NOMO-1 treated with dmso at 0.1 percent for 144 hours (cell line): Measurements from ENCODE around the gene POLR2J.
"Not testable (repeated sequence)": the region's sequence is repeated elsewhere in the genome, so short reads cannot be mapped to it uniquely, and the experiment has no call there.

ENCODE experiments used
- DNase-seq: peaks from one replicate; lab custom pipeline; 2025; ENCODE audit not compliant: unreplicated experiment; lab: John Stamatoyannopoulos, UW

POLR2J gene

GRCh38 chr7:102478314-102479208, at the start of gene POLR2J:
POLR2J (minus strand) TSS chr7:102478922; CDS start chr7:102478860, 62 bp downstream.
- not testable (repeated sequence) for DNase-seq

DNA sequence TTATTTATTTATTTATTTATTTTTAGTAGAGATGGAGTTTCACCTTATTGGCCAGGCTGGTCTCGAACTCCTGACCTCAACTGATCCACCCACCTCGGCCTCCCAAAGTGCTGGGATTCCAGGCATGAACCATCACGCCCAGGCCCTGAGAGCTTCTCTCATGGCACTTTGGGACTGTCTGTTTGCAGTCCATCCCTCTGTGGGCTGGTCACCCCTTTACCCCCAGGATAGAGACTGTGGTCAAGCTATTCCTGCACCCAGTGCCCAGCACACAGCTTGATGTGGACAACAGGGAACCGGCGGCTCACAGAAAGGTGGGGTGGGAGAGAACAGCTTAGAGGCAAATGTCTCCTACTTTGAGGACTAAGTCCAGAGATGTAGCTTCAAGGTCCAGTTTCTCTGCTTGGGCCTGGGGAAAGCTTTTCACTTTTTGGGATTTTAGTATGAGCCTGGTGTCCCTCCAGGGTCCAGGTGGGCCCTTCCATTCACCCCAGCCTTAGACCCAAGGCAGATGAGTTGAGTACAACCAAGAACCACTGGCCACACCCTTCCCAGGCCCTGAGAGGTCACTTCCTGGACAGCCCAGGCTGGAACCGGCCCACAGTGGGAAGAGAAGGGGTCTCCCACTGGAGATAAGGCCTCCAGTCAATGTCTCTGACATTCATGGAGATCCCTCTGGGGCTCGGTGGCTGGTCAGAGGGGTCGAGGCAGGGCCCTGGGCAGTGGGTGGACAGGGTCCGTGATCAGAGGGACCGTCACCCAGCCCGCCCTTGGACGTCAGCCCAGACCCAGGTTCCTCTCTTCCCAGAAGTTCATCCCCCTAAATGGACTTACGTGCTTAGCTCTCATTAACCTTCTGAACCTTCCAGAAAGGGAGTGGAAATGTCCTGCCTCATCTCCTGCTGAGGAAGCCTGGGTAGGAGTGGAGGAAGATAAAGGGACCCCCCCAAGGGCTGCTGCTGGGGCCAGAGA, 49.4 kb upstream of the POLR2J start:
- not testable (repeated sequence) for DNase-seq

GRCh38 chr7:102527182-102527581, 48.5 kb upstream of the POLR2J start:
- DNase-seq: not testable (repeated sequence)

GRCh38 chr7:102524803-102525202, 46.1 kb upstream of the POLR2J start:
- not testable (repeated sequence) for DNase-seq

DNA sequence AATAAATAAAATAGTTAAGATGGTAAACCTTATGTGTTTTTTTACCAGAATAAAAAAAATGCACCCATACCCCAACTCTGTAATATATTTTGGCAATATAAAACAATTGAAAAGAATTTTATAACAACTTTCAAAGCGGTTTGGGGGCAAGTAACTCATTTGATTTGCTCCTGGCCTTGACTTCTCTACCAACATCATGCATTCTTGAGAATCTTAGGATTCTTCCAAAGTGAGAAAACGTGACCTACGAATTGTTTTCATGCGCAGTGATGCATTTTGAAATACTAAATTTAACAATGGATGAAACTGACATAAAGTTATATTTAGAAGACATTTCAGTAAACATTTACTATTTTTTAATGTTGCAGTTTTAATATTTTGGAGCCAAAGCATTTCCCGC, 42.1 kb upstream of the POLR2J start:
- not testable (repeated sequence) for DNase-seq

DNA sequence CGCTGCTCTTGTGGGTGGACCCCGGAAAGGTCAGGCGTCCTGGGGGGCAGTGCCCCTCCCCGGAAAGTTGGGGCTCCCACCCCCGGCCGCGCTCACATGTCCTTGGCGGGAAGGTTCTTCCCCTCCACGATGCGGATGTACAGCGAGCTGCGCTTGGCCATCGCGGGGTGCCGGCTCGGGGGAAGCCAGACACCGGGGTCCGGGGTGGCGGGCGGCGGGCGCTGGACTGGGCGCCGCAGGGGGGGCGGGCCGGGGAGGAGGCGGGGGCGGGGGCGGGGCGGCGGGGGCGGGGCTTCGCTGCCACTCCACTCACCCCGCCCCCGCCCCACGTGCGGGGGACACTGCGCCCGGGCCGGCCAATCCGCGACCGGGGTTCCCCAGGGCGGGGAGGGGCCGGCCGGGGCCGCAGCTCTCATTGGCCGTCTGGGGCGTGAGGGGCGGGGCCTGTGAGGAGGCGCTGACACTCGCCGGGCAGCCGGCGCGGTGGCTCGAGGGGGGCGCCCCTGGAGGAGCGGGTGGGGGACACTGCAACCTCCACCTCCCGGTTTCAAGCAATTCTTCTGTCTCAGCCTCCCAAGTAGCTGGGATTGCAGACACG, 38.9 kb upstream of the POLR2J start, which contains the start of gene RASA4B:
Gene RASA4B, minus strand, starts transcription at position 228 of the 598 bp plus-strand sequence. Its CDS starts 67 bp downstream, at position 161.
- not testable (repeated sequence) for DNase-seq

- DNase-seq: not testable (repeated sequence)
Observed at GRCh38 chr7:102516951-102517350, 38.2 kb upstream of the POLR2J start.

- DNase-seq: not testable (repeated sequence)
Observed at GRCh38 chr7:102515889-102516288, 37.2 kb upstream of the POLR2J start.

DNA sequence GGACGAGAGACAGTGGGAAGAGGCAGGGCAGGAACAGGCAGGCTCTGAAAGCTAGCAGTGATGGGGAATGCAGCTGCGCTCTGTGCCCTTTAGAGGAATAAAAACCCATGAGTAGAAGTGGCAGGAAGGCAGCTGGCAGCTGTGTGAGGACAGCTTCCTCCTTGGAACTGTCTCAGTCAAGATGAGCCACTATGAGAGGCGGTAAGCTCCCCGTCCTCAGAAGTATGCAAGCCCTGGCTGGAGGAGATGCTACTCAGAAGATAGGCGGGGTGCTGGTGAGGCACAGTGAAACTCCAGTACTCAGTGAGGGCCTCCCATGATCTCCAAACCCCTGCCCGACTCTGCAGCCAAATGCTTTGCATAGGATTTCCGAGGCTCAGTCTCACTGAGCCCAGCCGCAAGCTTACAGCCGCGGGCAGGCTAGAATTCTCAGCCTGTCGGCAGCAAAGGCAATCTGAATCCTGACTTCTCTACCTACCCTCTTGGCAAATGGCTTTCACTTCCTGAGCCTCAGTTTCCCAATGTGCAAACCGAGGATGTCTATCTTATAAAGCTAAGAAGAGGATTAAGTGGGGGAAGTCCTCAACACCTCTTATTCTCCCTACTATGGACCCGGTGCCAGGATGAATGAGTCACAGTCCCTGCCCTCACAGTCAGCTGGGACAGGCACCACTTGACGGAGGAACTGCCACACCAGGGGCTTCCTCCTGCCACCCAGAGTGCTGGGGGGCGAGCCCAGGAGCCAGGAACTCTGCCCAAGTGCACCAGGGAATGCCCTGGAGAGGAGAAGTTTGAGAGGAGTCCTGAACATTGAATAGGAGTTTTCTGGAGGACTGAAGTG, 36.4 kb upstream of the POLR2J start:
- DNase-seq: not testable (repeated sequence)

GRCh38 chr7:102512642-102513221, 34.0 kb upstream of the POLR2J start:
- DNase-seq: not testable (repeated sequence)

- DNase-seq: not testable (repeated sequence)
Observed at GRCh38 chr7:102511860-102512522, 33.3 kb upstream of the POLR2J start.

DNA sequence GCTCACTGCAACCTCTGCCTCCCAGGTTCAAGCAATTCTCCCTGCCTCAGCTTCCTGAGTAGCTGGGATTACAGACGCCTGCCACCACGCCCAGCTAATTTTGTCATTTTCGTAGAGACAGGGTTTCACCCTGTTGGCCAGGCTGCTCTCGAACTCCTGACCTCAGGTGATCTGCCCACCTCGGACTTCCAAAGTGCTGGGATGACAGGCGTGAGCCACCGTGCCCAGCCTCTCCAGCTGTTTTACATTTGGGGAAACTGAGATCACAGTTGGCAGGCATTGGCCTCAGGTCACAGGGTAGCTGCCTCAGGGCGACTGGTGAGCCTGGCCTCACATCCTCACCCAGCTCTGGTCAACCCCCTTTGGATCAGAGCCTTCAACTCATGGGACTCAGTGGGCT, 31.9 kb upstream of the POLR2J start:
- DNase-seq: not testable (repeated sequence)

DNA sequence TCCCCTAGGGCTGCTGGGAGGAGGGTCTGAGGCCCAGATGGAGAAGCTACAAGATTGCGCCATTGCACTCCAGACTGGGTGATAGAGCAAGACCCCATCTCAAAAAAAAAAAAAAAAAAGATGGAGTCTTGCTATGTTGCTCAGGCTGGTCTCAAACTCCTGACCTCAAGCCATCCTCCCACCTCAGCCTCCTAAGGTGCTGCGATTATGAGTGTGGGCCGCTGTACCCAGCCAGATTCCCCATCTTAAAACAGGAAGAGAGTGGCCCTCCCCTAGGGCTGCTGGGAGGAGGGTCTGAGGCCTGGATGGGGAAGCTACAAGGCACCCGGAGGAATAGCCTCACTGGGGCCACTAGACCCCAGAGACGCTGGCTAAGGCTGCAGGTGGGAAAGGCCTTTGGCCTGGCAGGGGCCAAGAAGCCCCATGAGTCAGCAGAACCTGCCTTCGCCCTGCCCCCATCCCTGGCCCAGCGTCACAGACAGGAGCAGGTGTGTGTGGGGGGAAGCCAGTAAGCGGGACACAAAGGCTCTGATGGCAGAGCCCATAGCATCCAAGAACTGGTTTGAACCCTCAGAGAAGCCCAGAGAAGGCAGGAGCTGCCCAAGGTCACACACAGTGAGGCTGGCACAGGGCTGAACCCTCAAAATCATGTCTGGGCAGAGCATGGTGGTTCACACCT, 28.8 kb upstream of the POLR2J start:
- DNase-seq: not testable (repeated sequence)

GRCh38 chr7:102505298-102506185, 26.8 kb upstream of the POLR2J start:
- not testable (repeated sequence) for DNase-seq

- DNase-seq: not testable (repeated sequence)
Observed at GRCh38 chr7:102503141-102503540, 24.4 kb upstream of the POLR2J start.

DNA sequence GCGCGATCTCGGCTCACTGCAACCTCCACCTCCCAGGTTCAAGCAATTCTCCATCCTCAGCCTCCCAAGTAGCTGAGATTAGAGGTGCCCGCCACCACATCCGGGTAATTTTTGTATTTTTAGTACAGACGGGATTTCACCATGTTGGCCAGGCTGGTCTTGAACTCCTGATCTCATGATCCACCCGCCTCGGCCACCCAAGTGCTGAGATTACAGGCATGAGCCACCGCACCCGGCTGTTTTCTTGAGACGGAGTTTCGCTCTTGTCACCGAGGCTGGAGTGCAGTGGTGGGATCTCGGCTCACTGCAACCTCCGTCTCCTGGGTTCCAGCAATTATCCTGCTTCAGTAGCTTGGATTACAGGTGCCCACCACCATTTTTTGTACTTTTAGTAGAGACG, 19.6 kb upstream of the POLR2J start:
- DNase-seq: not testable (repeated sequence)

GRCh38 chr7:102497308-102497707, 18.6 kb upstream of the POLR2J start:
- DNase-seq: not testable (repeated sequence)
